ENCODE results near the gene ADGRG1. TPM values are rescaled to one million over a fixed set of nuclear protein-coding genes. Genes with fewer than 3 reads are reported as not detected.

ADGRG1 gene
- total RNA-seq, 2 experiments from 2014 or later: not detected

GRCh38 chr16:57600048-57600835 is 28.2 kb upstream of the ADGRG1 start:
- no TSS peak for BruUV-seq (replicated peaks)
- Histone ChIP-seq H3K79me2 (ENCODE audit: insufficient read depth, low read depth, low read length) (no peaks in the 10 kb centered on the region), H2AFZ (ENCODE audit: low read length) (no peak overlapping the region), H3K4me3 (ENCODE audit: low read depth, low read length, poor library complexity, severe bottlenecking) (no peak overlapping the region), H3K9me3 (ENCODE audit: low read length) (no peaks in the 10 kb centered on the region), H3K36me3 (ENCODE audit: insufficient read depth, low read length) (no peaks in the 10 kb centered on the region), H3K27ac (ENCODE audit: low read depth, low read length, poor library complexity, severe bottlenecking) (no peak overlapping the region), H3K9me2 (ENCODE audit: insufficient read depth, low read length) (no peaks in the 10 kb centered on the region), H3K4me1 (ENCODE audit: insufficient read depth, low read length, poor library complexity, severe bottlenecking) (no peaks in the 10 kb centered on the region), H3K4me2 (ENCODE audit: low read length) (no peak overlapping the region), H4K20me1 (ENCODE audit: insufficient read depth, low read length) (no peaks in the 10 kb centered on the region)
- DNase-seq (ENCODE audit: low spot score): peak; percentile 47
- ChIA-PET POLR2A (interaction anchor here (0.6 kb wide), 1 partner anchor 54 kb away, joined by 3 read pairs; no protein-coding TSS in a partner anchor), CTCF (ENCODE audit: unreplicated experiment) (no interaction called here)
- TF ChIP-seq CTCF (conservative IDR thresholded peaks at IDR 0.05; ENCODE audit: low read length): peak; percentile 81
- no peak for TF ChIP-seq EZH2phosphoT487 (IDR thresholded peaks at IDR 0.05; ENCODE audit: borderline replicate concordance, low read depth, low read length)
- intact Hi-C loops (cut with micrococcal nuclease; ENCODE audit: unreplicated experiment): loop anchor here (2.0 to 5.0 kb wide), 2 partner anchors 49 to 122 kb away; no protein-coding TSS in a partner anchor

DNA sequence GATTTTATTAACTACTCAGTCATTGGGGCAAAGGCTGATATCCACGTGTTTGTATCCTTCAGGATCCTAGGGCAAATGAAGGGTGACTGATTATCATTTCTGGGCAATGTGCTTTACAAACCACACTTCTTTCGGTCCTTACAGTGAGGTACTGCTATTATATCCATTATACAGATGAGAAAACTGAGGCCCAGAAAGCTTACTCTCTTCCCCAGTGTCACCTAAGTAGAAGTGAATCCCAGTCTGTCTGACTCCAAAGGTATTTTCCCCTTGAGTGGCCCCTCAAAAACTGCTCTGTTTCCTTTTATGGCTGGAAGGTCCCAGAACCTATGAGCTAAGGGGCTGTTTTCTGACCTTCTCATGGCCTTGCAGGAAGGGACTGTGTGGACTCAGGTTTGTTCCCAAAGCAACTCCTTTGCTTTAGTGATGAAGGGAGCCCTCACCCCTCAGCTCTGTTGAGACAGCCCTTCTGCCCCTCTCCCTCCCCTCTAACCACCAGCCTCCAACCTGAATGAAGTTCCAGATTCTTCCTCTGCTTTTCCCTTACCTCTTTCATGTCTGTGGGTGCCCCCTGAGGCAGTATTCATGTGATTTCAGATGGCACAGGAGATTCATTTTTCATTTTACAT is 27.4 kb upstream of the ADGRG1 start:
- no TSS peak for BruUV-seq (replicated peaks)
- no peak for DNase-seq (ENCODE audit: low spot score)
- no peak overlapping the region for H2AFZ ChIP-seq (ENCODE audit: low read length)
- no peak overlapping the region for H3K4me2 ChIP-seq (ENCODE audit: low read length)
- H3K79me2 ChIP-seq (ENCODE audit: insufficient read depth, low read depth, low read length): no peaks in the 10 kb centered on the region
- no peaks in the 10 kb centered on the region for H3K9me2 ChIP-seq (ENCODE audit: insufficient read depth, low read length)
- H3K27ac ChIP-seq (ENCODE audit: low read depth, low read length, poor library complexity, severe bottlenecking): no peak overlapping the region
- no peaks in the 10 kb centered on the region for H3K4me1 ChIP-seq (ENCODE audit: insufficient read depth, low read length, poor library complexity, severe bottlenecking)
- no peaks in the 10 kb centered on the region for H3K9me3 ChIP-seq (ENCODE audit: low read length)
- no peak overlapping the region for H3K4me3 ChIP-seq (ENCODE audit: low read depth, low read length, poor library complexity, severe bottlenecking)
- intact Hi-C loops (cut with micrococcal nuclease; ENCODE audit: unreplicated experiment): loop anchor here (2.0 to 5.0 kb wide), 2 partner anchors 48 to 121 kb away; no protein-coding TSS in a partner anchor
- POLR2A ChIA-PET: interaction anchor here (0.6 kb wide), 3 partner anchors 55 to 433 kb away, joined by 3 to 4 read pairs (median 3); no protein-coding TSS in a partner anchor
- CTCF ChIA-PET (ENCODE audit: unreplicated experiment): no interaction called here
- TF ChIP-seq CTCF (conservative IDR thresholded peaks at IDR 0.05; ENCODE audit: low read length) (no peak), EZH2phosphoT487 (IDR thresholded peaks at IDR 0.05; ENCODE audit: borderline replicate concordance, low read depth, low read length) (no peak)
- no peaks in the 10 kb centered on the region for H3K36me3 ChIP-seq (ENCODE audit: insufficient read depth, low read length)
- no peaks in the 10 kb centered on the region for H4K20me1 ChIP-seq (ENCODE audit: insufficient read depth, low read length)

All from OCI-LY7 (cell line).